HG03354 (cell line): Measurements from ENCODE around the gene TM4SF1.

Experiments
- ATAC-seq: cut with Tn5 transposase; IDR thresholded peaks from one replicate; pipeline ENCODE4 v1.9.1; 2021; ENCODE audit warnings: mild to moderate bottlenecking; ENCODE audit not compliant: unreplicated experiment, poor library complexity, severe bottlenecking

TM4SF1 gene

GRCh38 chr3:149321136-149321535 lies 56.3 kb downstream of the TM4SF1 start:
- no peak for ATAC-seq

- ATAC-seq = no peak
Observed at GRCh38 chr3:149319750-149320149, 57.7 kb downstream of the TM4SF1 start.
